ENCODE results near the gene SAYSD1. TPM values are rescaled to one million over a fixed set of nuclear protein-coding genes. Genes with fewer than 3 reads are reported as not detected.
A peak's percentile ranks its signal among the peaks of the same experiment; 100 is the strongest.

SAYSD1 gene
- total and polyA plus RNA-seq, 2 experiments from 2014 or later, result 16.9 to 23.4 TPM

DNA sequence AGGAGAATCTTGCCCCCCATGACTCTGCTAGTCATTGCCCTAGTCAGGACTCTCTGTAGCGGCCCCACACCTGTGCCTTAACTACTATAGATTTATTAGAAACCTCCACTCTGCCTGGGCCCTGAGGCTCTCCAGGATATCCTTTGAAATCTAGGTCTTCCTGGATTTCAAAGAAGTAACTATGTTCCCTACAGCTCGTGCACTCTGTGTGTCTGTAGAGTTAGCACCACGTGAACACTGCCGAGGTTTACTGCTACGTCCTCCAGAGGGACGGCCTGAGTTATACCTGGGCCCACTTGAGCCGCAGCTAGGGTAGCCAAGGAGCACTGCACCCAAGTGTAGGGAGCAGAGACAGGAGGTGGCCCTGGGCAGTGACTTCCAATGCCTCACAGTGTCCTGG is 46.6 kb downstream of the SAYSD1 start:
- Histone ChIP-seq H3K4me2 (no peak overlapping the region), H2AFZ (no peak overlapping the region), H3K4me1 (ENCODE audit: insufficient read depth) (peaks cover 5% of the 10 kb centered on the region), H3K9me2 (replicated peaks; ENCODE audit: insufficient read depth) (no peaks in the 10 kb centered on the region), H3K79me2 (no peaks in the 10 kb centered on the region), H3K36me3 (replicated peaks; ENCODE audit: insufficient read depth, low read depth) (no peaks in the 10 kb centered on the region), H3K27ac (no peak overlapping the region), H3K27me3 (peaks cover 4% of the 10 kb centered on the region), H3K9me3 (ENCODE audit: low read depth) (no peaks in the 10 kb centered on the region), H3K4me3 (no peak overlapping the region), H4K20me1 (ENCODE audit: insufficient read depth, poor library complexity, severe bottlenecking) (no peaks in the 10 kb centered on the region)
- TF ChIP-seq, protein P1, sequence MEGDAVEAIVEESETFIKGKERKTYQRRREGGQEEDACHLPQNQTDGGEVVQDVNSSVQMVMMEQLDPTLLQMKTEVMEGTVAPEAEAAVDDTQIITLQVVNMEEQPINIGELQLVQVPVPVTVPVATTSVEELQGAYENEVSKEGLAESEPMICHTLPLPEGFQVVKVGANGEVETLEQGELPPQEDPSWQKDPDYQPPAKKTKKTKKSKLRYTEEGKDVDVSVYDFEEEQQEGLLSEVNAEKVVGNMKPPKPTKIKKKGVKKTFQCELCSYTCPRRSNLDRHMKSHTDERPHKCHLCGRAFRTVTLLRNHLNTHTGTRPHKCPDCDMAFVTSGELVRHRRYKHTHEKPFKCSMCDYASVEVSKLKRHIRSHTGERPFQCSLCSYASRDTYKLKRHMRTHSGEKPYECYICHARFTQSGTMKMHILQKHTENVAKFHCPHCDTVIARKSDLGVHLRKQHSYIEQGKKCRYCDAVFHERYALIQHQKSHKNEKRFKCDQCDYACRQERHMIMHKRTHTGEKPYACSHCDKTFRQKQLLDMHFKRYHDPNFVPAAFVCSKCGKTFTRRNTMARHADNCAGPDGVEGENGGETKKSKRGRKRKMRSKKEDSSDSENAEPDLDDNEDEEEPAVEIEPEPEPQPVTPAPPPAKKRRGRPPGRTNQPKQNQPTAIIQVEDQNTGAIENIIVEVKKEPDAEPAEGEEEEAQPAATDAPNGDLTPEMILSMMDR (IDR thresholded peaks at IDR 0.05; ENCODE audit: poor library complexity), result no peak
- WGBS (ENCODE audit: low lambda C conversion rate, missing lambda C conversion rate), result 80% methylated on average over 7 of the region's 7 CpGs
- DNase-seq (ENCODE audit: low spot score), result no peak

DNA sequence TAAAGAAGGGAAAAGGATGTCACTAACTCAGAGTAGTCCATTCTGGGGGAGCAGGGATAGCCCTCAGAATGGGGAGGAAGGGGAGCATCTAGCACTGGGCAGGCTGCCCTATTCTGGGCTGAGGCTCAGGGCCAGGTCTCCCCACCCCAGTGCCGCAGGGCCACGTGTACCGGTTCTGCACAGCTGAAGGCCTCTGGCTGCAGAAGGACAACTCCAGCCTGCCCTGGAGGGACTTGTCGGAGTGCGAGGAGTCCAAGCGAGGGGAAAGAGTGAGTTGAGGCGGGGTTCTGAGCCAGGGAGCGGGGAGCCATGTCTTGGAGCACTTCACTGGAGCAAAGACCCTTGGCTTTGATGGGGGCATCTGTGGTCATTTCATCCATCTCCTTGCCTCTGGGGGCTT is 49.4 kb downstream of the SAYSD1 start:
- no peak overlapping the region for H3K4me2 ChIP-seq
- no peaks in the 10 kb centered on the region for H4K20me1 ChIP-seq (ENCODE audit: insufficient read depth, poor library complexity, severe bottlenecking)
- 98% methylated on average over 8 of the region's 8 CpGs for WGBS (ENCODE audit: low lambda C conversion rate, missing lambda C conversion rate)
- H3K4me3 ChIP-seq, result no peak overlapping the region
- H3K27me3 ChIP-seq, result peaks cover 4% of the 10 kb centered on the region
- no peaks in the 10 kb centered on the region for H3K79me2 ChIP-seq
- no peak overlapping the region for H2AFZ ChIP-seq
- DNase-seq (ENCODE audit: low spot score), result no peak
- H3K27ac ChIP-seq, result no peak overlapping the region
- TF ChIP-seq EZH2phosphoT487 (IDR thresholded peaks at IDR 0.05; ENCODE audit: low read depth, severe bottlenecking, unreplicated experiment) (no peak), EZH2 (IDR thresholded peaks at IDR 0.05; ENCODE audit: borderline replicate concordance) (no peak)
- TF ChIP-seq, protein P1 (IDR thresholded peaks at IDR 0.05; ENCODE audit: poor library complexity), result no peak
- H3K9me2 ChIP-seq (replicated peaks; ENCODE audit: insufficient read depth), result no peaks in the 10 kb centered on the region
- no peaks in the 10 kb centered on the region for H3K9me3 ChIP-seq (ENCODE audit: low read depth)
- H3K36me3 ChIP-seq (replicated peaks; ENCODE audit: insufficient read depth, low read depth), result no peaks in the 10 kb centered on the region
- peaks cover 30% of the 10 kb centered on the region for H3K4me1 ChIP-seq (ENCODE audit: insufficient read depth)

DNA sequence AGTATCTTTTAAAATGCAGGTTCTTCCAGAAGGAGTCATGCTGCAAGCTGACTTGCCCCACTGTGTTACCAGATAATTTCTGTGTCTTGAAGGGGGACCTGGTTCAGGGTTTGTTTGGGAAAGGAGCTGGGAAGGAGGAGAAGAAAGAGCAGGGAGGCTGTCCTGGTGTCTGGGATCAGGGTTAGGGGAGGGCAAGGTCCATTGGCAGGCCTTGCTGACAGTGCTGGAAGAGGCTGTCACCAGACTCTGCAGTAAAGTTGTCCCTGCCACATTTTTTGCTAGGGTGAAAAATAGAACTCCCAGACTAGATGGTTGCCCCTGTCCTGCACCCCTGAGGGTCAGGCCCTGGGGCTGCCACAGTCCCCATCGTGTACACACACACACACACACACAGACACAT is 51.5 kb downstream of the SAYSD1 start:
- WGBS (ENCODE audit: low lambda C conversion rate, missing lambda C conversion rate), result 54% methylated on average over 1 of the region's 1 CpG
- Histone ChIP-seq H3K4me3 (no peak overlapping the region), H3K4me1 (ENCODE audit: insufficient read depth) (peaks cover 30% of the 10 kb centered on the region), H3K79me2 (no peaks in the 10 kb centered on the region), H3K9me3 (ENCODE audit: low read depth) (no peaks in the 10 kb centered on the region), H3K36me3 (replicated peaks; ENCODE audit: insufficient read depth, low read depth) (no peaks in the 10 kb centered on the region), H3K27me3 (peaks cover 4% of the 10 kb centered on the region), H3K4me2 (no peak overlapping the region), H3K9me2 (replicated peaks; ENCODE audit: insufficient read depth) (no peaks in the 10 kb centered on the region), H4K20me1 (ENCODE audit: insufficient read depth, poor library complexity, severe bottlenecking) (no peaks in the 10 kb centered on the region), H3K27ac (peak overlapping the region; percentile 61), H2AFZ (no peak overlapping the region)
- DNase-seq (ENCODE audit: low spot score), result peak; percentile 43
- no peak for TF ChIP-seq EZH2phosphoT487 (IDR thresholded peaks at IDR 0.05; ENCODE audit: low read depth, severe bottlenecking, unreplicated experiment)
- TF ChIP-seq, protein P1 (IDR thresholded peaks at IDR 0.05; ENCODE audit: poor library complexity), result no peak
- TF ChIP-seq EZH2 (IDR thresholded peaks at IDR 0.05; ENCODE audit: borderline replicate concordance), result no peak

Data from hepatocyte (in vitro differentiated cells).